ENCODE measurements around the gene TSPAN17.

DNA sequence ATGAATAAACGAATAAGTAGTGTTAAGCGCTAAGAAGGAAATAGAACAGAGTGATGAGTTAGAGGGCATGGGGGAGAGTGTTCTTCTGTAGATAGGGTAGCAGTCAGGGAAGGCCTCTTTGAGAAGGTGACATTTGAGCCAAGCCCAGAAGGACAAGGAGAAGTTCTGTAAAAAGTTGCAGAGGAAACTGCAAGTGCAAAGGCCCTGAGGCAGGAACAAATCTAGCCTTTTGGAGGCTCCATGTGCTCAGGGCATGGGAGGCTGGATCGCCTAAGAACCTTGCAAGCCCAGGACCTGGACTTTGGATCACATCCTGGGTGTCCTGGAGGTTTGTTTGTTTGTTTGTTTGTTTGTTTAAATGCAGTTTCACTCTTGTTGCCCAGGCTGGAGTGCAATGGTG, 8.8 kb upstream of the TSPAN17 start:
- no peak for TF ChIP-seq EP300 (IDR thresholded peaks at IDR 0.05; ENCODE audit: borderline replicate concordance in 1 of 2, low read depth in 1 of 2, low read length in 1 of 2)
- TF ChIP-seq, protein P1, sequence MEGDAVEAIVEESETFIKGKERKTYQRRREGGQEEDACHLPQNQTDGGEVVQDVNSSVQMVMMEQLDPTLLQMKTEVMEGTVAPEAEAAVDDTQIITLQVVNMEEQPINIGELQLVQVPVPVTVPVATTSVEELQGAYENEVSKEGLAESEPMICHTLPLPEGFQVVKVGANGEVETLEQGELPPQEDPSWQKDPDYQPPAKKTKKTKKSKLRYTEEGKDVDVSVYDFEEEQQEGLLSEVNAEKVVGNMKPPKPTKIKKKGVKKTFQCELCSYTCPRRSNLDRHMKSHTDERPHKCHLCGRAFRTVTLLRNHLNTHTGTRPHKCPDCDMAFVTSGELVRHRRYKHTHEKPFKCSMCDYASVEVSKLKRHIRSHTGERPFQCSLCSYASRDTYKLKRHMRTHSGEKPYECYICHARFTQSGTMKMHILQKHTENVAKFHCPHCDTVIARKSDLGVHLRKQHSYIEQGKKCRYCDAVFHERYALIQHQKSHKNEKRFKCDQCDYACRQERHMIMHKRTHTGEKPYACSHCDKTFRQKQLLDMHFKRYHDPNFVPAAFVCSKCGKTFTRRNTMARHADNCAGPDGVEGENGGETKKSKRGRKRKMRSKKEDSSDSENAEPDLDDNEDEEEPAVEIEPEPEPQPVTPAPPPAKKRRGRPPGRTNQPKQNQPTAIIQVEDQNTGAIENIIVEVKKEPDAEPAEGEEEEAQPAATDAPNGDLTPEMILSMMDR (IDR thresholded peaks at IDR 0.05) = no peak
